SKM-1 (cell line): Measurements from ENCODE around the gene C6orf58.

Source experiments
- DNase-seq: peaks from one replicate; lab custom pipeline; 2025; ENCODE audit not compliant: unreplicated experiment; lab: John Stamatoyannopoulos, UW

C6orf58 gene

GRCh38 chr6:127576874-127577273 is at the start of gene C6orf58:
TSS of gene C6orf58 (plus strand) at chr6:127577174. CDS start at chr6:127577186, 12 bp downstream.
- peak; percentile 5 for DNase-seq

DNA sequence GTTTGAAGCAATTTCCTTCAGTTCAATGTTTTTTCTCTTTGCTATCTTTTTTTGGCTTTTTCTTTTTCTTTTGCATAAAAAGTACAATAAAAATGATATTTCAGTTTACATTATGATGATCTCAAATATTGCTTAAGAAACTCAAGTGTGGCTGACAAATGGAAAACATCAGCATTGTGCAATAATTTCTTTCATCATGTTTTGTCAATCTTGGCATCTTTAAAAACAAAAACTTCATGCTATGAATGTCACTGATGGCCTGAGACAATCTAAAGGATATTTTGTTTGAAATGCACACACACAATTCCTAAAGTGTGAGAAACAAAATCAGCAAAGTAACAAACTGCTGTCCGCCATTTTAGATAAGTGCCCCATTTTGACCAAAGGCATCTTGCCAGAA is 44.0 kb upstream of the C6orf58 start:
- DNase-seq: no peak

- no peak for DNase-seq
Observed at GRCh38 chr6:127533736-127534135, 43.2 kb upstream of the C6orf58 start.

DNA sequence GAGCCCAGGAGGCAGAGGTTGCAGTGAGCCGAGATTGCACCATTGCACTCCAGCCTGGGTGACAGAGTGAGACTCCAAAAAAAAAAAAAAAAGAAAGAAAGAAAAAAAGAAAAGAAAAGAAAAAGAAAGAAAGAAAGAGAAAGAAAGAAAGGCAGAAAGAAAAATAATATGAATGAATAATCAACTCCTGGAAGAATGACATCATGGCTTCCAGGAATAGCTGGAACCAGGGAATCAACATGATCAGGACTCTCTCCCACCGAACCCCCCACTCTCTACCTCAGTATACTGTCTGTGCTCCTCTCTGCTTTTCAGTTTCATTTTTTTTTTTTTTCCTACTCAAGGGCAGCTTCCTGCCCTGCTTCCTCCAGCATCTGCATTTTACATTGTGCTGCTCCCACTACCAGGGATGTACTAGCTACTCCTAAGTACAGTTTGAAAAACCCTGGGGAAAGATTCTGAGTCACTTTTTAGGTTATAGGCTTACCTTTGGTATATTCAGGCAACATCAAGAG is 38.2 kb upstream of the C6orf58 start:
- no peak for DNase-seq

DNA sequence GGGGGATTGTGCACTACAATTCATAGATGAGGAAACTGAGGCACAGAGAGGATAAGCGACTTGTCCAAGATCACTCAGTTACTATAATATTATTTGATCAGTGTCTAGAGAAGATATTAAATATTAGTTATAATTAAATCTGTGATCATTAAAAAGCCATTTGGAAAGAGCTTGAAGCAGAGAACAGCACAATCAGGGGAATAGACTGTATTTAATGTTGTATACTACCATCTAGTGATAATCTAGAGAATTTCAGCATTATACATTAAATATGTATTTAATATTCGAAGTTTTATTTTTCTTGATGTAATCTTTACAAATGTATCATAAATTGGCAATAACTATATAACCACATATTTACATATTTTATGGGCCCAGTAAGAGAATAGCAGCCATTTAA is 37.7 kb upstream of the C6orf58 start:
- DNase-seq: no peak

DNA sequence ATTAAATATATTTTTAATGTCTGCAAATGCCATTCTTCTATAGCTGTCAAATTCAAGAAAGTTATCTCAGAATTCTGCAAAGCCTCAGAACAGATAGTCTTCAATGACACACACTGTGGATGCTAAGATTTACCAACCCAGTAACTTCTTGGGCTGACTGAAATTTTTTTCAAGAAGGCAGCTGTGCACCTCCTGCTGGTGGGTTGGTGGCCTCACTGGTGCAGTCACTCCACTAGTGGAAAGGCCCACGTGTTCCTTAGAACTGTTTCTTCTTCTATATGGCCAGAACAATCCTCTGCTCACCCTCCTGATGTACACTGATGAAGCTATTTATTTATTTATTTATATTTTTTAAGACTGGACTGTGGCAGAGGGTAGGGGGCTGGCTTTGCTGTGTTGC is 29.8 kb upstream of the C6orf58 start:
- DNase-seq: no peak

- no peak for DNase-seq
Observed at GRCh38 chr6:127547904-127548649, 28.9 kb upstream of the C6orf58 start.

- DNase-seq: no peak
Observed at GRCh38 chr6:127550403-127550802, 26.6 kb upstream of the C6orf58 start.

DNA sequence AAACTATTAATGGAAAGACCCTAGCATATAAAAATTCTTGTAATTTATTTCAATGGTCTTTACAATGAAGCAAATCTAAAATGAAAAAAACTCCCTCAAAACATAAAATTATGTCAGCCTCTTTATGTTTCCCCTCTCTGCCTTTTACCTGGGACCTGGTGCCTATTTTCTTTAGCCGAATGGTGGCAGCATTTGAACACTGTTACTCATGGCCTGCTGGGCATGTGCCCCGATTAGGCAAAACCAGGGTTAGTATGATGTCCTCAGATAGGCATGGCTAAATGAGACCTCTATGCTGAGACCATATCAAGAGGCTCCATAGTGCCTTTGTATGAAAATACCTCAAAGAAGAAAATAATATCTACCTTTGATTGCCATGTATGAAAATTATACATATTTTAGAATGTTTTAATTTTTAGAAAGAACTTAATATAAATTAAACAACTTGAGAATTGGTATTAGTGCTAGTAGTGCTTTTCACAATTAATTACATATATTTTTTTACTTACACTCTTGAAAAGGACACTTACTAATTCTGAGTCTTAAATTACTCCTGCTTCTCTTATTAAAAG is 22.5 kb upstream of the C6orf58 start:
- peak; percentile 15 for DNase-seq

DNA sequence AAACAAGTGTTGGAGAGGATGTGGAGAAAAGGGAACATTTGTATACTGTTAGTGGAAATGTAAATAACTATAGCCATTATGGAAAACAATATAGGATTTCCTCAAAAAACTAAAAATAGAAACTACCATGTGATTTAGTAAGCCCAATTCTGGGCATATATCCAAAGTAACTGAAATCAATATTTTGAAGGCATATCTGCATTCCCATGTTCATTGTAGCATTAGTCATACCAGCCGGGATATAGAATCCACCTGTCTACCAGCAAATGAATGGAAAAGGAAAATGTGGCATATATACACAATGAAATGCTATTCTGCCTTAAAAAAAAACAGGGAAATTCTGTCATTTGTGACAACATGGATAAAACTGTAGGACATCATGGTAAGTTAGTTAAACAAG is 15.3 kb upstream of the C6orf58 start:
- DNase-seq: no peak

DNA sequence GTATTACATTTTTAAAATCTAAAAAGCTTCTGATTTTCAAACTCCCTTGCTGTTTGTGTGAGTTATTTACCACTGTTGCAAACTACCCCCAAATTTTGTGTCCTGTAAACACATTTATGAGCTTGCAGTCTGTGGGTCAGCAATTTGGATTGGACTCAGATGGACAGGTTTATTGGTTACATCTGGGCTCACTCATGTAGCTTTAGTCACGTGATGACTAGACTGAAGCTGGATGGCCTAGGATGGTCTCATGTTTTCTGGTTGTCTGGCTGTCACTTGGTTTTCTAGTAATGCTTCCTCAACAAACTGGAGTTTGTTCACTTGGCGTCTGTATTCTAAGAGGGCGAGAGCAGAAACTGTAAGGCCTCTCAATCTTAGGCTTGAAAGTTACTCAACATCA is 12.2 kb upstream of the C6orf58 start:
- DNase-seq: no peak

- no peak for DNase-seq
Observed at GRCh38 chr6:127566119-127566518, 10.9 kb upstream of the C6orf58 start.

GRCh38 chr6:127566651-127567050 is 10.3 kb upstream of the C6orf58 start:
- no peak for DNase-seq

DNA sequence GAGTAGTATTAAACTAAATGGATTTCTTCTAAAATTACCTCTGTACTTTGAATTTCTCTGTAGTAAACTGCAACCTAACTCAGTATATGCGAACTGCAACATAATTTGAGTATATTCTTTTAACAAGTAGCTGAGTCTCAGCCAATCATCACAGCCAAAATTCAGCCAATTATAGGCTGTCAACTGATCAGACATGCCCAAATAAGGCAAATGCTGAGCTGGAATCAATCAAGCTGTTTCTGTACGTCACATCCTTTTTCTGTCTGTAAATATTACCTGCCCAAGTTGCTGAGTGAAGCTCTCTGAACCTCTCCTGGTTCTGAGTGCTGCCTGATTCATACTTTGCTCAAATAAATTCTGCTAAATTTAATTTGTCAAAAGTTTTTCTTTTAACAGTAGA is 9.5 kb upstream of the C6orf58 start:
- no peak for DNase-seq

DNA sequence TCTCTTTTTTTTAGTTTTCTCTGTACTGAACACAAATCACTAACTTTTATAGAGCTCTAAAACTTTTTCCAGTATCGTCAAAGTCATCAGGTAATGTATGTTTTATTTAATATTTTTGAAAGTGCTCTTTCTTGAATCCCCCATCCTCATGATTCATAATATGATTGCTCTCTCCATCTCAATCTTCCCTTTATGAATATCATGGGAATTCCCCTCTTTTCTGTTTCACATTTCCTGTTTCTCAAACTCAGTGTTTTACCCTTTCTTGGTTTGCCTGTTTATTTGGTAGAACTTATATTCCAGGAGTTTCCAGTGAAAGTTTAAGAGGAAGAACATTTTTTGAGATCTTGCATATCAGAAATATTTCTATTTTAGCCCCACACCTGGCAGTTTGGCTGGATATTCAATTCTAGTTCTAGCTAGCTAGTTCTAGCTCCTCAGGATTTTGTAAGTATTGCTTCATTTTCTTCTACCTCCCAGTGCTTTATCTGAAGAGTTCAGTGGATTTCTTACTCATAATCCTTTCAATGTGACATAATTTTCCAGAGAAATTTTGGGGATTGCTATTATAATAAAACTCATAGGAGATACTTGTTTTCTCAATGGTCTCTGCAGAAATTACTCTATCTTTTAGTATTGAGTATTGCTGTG is 6.1 kb upstream of the C6orf58 start:
- no peak for DNase-seq

DNA sequence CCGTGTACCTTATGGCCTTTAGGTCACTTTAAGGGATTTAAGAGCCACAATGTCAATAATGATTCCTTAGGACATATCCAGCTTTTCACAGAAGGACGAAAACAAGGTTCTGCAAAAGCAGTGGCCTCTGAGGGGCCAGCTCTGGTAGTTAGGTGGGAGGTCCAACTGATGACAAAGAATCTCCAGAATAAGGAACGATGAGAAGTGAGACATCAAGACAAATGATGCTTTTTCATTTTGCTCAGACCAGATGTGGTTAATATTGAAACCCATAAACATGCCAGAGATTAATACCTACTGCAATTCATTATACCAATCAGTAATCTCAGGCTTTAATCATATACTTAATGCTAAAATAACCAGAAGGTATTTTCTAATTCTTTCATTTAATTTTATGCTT is 1.9 kb downstream of the C6orf58 start:
- no peak for DNase-seq

DNA sequence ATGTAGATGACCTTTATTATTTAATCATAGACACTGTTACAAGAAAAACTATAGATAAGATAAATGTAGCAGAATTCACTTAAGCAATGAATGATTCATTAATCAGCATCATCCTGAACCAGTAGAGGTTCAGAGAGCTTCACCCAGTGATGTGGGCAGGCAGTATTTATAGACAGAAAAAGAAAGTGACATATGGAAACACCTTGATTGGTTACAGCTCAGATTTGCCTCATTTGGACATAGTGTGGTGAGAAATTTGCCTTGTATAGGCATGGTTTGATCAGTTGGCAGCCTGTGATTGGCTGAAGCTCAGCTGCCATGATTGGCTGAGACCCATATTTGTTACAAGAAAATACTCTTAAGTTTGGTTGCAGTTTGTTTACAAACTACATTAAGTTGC is 4.6 kb downstream of the C6orf58 start:
- no peak for DNase-seq

DNA sequence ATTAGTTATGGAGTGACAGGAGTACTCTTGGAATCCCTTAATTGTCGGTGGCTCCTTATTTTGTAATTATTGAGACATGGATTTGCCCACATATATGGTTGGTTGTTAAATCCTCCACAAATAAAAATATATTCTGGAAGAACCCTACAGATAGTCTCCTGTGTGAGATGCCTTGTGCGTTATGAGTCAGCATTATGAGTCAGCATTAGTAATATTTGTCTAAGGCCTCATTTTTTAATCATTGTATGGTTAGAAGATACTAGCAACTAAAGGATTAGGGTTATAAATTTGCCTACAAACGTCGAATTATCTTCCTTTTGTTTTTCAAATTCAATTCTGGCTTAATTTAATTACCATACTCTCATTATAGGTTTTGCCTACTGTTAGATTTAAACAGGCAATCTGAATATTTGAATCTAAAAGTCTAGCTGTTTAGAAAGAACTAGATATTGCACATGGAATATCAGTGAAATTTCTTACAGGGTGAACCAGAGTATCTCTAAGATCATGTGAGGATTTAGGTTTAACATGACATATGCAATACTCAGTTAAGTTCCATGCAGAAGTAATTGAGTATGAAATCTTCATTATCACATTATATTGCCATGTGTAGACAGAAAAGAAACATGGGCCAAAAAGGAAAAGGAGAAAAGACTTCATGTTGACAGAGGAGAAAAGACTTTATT is 5.9 kb downstream of the C6orf58 start:
- DNase-seq: no peak

DNA sequence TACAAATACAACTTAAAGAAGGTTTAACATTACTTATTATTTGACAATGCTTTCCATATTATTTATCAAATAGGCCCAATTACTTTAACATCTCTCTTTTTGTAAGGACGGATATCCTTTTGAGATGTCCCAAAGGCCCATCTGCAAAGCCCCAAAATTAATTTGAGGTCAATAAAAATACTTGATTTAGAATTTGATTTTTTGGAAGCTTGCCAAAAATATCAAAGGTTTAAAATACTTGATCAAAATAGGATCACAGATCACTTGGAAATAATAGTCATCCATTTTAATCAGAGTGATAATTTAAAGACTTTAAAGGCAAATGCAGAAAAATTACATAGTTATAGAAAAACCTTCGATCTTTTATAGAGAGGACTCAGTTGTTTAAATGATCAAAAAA is 8.1 kb downstream of the C6orf58 start:
- no peak for DNase-seq

GRCh38 chr6:127586372-127586771 is 9.4 kb downstream of the C6orf58 start:
- DNase-seq: no peak

DNA sequence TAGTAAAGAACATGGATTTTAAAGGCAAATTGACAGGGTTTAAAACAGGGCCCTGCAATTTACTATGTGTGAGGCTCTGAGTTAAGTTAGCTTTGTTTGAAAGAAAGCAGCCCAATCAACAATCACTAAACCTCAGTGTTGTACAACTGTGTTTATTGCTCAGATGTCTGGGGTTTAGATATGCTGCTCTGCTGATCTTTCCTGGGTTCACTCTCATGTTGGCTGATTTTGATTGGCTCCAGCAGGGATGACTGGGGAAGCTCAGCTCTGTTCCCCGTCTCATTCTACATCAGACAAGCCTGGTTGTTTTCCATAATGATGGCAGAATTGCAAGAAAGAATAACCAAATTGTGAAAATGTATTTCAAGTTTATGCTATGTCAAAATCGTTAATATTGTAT is 10.9 kb downstream of the C6orf58 start:
- DNase-seq: no peak

DNA sequence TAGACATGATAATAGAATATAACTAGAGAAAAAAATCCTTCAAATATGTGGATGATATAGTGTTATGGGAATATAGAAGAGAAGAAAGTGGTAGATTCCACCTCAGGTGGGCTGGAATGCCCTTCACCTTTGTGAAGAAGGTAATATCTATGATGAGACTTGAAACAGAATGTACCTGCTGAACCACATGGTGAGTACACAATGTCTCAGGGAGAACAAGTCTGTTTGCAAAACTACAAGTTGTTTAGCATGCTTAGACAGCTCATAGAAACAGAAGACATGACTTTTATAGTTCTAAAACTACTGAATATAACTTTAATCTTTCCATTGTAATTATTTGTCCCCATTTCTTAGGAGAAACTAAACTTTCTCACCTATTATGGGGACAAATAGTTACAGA is 12.2 kb downstream of the C6orf58 start:
- no peak for DNase-seq
